Mammary epithelial cell (primary cell): ENCODE data around the gene SMIM41.

Experiments used
- EZH2 ChIP-seq: IDR thresholded peaks from 2 replicates; pipeline ENCODE4 v1.6.1; 2012; ENCODE audit warnings: low read length, inconsistent platforms, borderline replicate concordance
- TF ChIP-seq, protein P1 (sequence below), 2 donors: IDR thresholded peaks in 1 of 2; conservative IDR thresholded peaks in 1 of 2; 2 replicates each; pipeline ENCODE4 v1.5.1; 2011 to 2012; ENCODE audit warnings: inconsistent platforms in 2 of 2, low read length in 2 of 2, mild to moderate bottlenecking in 2 of 2, control low read depth in 1 of 2, low read depth in 1 of 2; ENCODE audit not compliant: insufficient read depth in 1 of 2; ENCODE audit errors: extremely low read depth in 1 of 2

DNA sequence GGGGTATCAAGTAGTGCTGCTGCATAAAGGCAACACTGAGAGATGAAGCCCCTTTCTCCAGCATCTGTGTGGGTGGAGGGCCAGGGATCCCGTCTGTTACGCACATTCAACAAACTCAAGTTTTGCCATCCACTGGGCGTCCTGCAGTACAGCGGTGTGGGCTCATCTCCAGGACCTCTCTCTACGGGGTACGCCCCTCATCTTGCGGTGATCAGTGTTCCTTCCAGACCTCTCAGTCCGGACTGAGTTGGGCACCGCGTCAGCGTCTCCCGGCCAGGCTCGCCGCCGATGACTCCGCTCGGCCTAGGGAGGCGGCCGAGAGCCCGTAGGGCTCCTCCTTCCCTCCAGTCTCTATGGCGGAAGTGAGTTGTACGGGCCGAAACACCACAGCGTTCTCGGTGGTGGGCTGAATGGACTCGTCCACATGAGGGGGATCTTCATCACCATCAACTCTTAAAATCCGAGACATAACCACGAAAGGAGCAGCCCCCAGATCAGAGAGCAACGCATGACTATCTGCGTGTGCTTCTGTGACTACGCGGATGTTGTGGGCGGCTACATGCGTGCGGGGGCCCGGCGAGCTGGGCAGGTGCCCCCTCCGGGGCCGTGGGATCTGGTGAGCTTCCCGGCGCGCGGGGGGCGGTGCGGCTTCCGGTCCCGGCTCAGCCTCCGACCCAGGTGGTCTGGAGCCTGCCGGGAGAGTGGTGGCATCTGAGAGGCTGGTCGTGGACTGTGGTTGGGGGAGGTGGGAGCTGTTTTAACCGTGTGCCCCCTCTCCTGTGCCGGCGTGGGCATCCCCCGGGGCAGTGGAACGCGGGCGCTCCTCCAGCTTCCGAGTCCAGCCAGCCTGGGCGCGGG, 9.9 kb upstream of the SMIM41 start, which contains the start of gene ATG101:
- TF ChIP-seq EZH2 = no peak
- TF ChIP-seq, protein P1, sequence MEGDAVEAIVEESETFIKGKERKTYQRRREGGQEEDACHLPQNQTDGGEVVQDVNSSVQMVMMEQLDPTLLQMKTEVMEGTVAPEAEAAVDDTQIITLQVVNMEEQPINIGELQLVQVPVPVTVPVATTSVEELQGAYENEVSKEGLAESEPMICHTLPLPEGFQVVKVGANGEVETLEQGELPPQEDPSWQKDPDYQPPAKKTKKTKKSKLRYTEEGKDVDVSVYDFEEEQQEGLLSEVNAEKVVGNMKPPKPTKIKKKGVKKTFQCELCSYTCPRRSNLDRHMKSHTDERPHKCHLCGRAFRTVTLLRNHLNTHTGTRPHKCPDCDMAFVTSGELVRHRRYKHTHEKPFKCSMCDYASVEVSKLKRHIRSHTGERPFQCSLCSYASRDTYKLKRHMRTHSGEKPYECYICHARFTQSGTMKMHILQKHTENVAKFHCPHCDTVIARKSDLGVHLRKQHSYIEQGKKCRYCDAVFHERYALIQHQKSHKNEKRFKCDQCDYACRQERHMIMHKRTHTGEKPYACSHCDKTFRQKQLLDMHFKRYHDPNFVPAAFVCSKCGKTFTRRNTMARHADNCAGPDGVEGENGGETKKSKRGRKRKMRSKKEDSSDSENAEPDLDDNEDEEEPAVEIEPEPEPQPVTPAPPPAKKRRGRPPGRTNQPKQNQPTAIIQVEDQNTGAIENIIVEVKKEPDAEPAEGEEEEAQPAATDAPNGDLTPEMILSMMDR (conservative IDR thresholded peaks at IDR 0.05 in 1 of 2, IDR thresholded peaks at IDR 0.05 in 1 of 2; ENCODE audit: extremely low read depth in 1 of 2, insufficient read depth in 1 of 2, low read depth in 1 of 2, low read length in 2 of 2) = peak; percentile 61 to 87
